Neural progenitor cell (in vitro differentiated cells): ENCODE data around the gene FAM163B.

ENCODE experiments used
- CTCF ChIP-seq: fragments of 200-600 bp; sonication (generic); IDR thresholded peaks from 2 replicates; pipeline ENCODE4 v1.5.1; 2017; ENCODE audit warnings: antibody characterized with exemption, mild to moderate bottlenecking
- EZH2 ChIP-seq: fragments of 200-600 bp; sonication (generic); IDR thresholded peaks from 2 replicates; pipeline ENCODE4 v1.6.1; 2017; ENCODE audit warnings: antibody characterized with exemption, mild to moderate bottlenecking, moderate library complexity

- TF ChIP-seq CTCF (no peak), EZH2 (no peak)
Measured at GRCh38 chr9:133592731-133593409, 16.3 kb downstream of the FAM163B start.
